Panc1 (cell line): Measurements from ENCODE around the gene TUBGCP3.

Experiments used
- POLR2AphosphoS5 ChIP-seq: IDR thresholded peaks from 2 replicates; pipeline ENCODE4 v1.6.1; 2012; ENCODE audit warnings: mild to moderate bottlenecking, low read depth, low read length, moderate library complexity
- SIN3A ChIP-seq: IDR thresholded peaks from 2 replicates; pipeline ENCODE4 v1.6.1; 2012; ENCODE audit warnings: low read depth, mild to moderate bottlenecking, low read length, moderate library complexity, borderline replicate concordance; ENCODE audit not compliant: insufficient read depth
- TF ChIP-seq, protein P1 (sequence below): fragments of 450-650 bp; IDR thresholded peaks from 2 replicates; pipeline ENCODE4 v1.5.1; 2017; ENCODE audit warnings: mild to moderate bottlenecking
- TF ChIP-seq, protein P2 (sequence below), 2 experiments: IDR thresholded peaks; 2 replicates each; pipeline ENCODE4 v1.6.1; 2011 to 2012; ENCODE audit warnings: low read depth in 2 of 2, control low read depth in 1 of 2, low read length in 1 of 2, mild to moderate bottlenecking in 1 of 2, moderate library complexity in 1 of 2; ENCODE audit not compliant: insufficient read depth in 1 of 2

DNA sequence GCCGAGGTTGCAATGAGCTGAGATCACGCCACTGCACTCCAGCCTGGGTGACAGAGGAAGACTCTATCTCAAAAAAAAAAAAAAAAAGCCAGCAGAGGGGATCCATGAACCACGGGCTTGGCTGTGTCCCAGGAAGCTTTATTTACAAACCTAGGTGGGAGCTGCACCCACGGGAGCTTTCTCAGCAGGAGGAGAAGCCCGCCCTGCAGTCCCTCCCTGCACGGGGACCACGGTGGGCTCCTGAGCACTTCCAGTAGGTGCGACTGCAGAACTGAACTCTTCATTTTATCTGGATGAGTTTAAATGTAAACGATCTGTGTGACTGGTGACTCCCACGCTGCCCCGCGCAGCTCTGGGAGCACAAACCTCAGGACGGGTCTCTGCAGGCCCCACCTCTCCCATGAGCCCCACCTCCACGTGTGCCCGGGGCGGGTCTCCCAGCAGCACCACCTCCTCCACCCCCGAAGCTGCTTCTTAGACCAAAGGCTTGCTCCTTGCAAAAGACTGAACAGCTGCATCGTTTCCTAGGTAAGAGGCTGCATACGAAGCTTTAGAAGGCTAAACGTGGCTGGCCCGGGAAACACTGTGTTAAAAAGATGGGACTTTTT is 145.4 kb downstream of the TUBGCP3 start:
- TF ChIP-seq, protein P1, sequence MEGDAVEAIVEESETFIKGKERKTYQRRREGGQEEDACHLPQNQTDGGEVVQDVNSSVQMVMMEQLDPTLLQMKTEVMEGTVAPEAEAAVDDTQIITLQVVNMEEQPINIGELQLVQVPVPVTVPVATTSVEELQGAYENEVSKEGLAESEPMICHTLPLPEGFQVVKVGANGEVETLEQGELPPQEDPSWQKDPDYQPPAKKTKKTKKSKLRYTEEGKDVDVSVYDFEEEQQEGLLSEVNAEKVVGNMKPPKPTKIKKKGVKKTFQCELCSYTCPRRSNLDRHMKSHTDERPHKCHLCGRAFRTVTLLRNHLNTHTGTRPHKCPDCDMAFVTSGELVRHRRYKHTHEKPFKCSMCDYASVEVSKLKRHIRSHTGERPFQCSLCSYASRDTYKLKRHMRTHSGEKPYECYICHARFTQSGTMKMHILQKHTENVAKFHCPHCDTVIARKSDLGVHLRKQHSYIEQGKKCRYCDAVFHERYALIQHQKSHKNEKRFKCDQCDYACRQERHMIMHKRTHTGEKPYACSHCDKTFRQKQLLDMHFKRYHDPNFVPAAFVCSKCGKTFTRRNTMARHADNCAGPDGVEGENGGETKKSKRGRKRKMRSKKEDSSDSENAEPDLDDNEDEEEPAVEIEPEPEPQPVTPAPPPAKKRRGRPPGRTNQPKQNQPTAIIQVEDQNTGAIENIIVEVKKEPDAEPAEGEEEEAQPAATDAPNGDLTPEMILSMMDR = no peak
- TF ChIP-seq POLR2AphosphoS5 (no peak), SIN3A (no peak)
- TF ChIP-seq, protein P2, sequence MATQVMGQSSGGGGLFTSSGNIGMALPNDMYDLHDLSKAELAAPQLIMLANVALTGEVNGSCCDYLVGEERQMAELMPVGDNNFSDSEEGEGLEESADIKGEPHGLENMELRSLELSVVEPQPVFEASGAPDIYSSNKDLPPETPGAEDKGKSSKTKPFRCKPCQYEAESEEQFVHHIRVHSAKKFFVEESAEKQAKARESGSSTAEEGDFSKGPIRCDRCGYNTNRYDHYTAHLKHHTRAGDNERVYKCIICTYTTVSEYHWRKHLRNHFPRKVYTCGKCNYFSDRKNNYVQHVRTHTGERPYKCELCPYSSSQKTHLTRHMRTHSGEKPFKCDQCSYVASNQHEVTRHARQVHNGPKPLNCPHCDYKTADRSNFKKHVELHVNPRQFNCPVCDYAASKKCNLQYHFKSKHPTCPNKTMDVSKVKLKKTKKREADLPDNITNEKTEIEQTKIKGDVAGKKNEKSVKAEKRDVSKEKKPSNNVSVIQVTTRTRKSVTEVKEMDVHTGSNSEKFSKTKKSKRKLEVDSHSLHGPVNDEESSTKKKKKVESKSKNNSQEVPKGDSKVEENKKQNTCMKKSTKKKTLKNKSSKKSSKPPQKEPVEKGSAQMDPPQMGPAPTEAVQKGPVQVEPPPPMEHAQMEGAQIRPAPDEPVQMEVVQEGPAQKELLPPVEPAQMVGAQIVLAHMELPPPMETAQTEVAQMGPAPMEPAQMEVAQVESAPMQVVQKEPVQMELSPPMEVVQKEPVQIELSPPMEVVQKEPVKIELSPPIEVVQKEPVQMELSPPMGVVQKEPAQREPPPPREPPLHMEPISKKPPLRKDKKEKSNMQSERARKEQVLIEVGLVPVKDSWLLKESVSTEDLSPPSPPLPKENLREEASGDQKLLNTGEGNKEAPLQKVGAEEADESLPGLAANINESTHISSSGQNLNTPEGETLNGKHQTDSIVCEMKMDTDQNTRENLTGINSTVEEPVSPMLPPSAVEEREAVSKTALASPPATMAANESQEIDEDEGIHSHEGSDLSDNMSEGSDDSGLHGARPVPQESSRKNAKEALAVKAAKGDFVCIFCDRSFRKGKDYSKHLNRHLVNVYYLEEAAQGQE (IDR thresholded peaks at IDR 0.05; ENCODE audit: insufficient read depth in 1 of 2, low read depth in 2 of 2, low read length in 1 of 2) = no peak
